CD4-positive, alpha-beta memory T cell (primary cell): ENCODE data around the gene OTOP3. TPM values are rescaled to one million over a fixed set of nuclear protein-coding genes. Genes with fewer than 3 reads are reported as not detected.
A peak's percentile ranks its signal among the peaks of the same experiment; 100 is the strongest.

ENCODE experiments used
- CTCF ChIA-PET: fragments of 350-600 bp; sonication (Branson Sonifier 250); formaldehyde crosslinking; loops from one replicate; lab custom pipeline; 2021; ENCODE audit warnings: inconsistent platforms; ENCODE audit not compliant: partially characterized antibody; lab: Charles Lee
- POLR2A ChIA-PET: fragments of 350-600 bp; sonication (Branson Sonifier 250); formaldehyde crosslinking; loops from one replicate; lab custom pipeline; 2021; ENCODE audit not compliant: partially characterized antibody; lab: Charles Lee
- DNase-seq, 5 donors: peaks; one replicate each; pipeline versions ENCODE4 v3.0.0 to v3.0.0-alpha.2; 2020 to 2022; ENCODE audit warnings: mixed read lengths in 1 of 5
- H3K27ac ChIP-seq: one replicate; pipeline ENCODE4 v1.7.0; 2013; ENCODE audit warnings: low read depth, low read length
- H3K27me3 ChIP-seq: 2 replicates; pipeline ENCODE4 v1.7.0; 2013; ENCODE audit warnings: mild to moderate bottlenecking, low read length, moderate library complexity; ENCODE audit not compliant: insufficient read depth
- H3K36me3 ChIP-seq: 2 replicates; pipeline ENCODE4 v1.7.0; 2013; ENCODE audit warnings: mild to moderate bottlenecking, low read length, moderate library complexity; ENCODE audit not compliant: insufficient read depth
- H3K4me1 ChIP-seq: 2 replicates; pipeline ENCODE4 v1.7.0; 2013; ENCODE audit warnings: mild to moderate bottlenecking, low read length, moderate library complexity; ENCODE audit not compliant: insufficient read depth
- H3K4me3 ChIP-seq, 2 donors: one replicate each; pipeline ENCODE4 v1.7.0; 2013; ENCODE audit warnings: low read length in 2 of 2, mild to moderate bottlenecking in 1 of 2
- H3K9me3 ChIP-seq, 2 donors: one replicate each; pipeline ENCODE4 v1.7.0; 2013; ENCODE audit warnings: low read length in 2 of 2, control low read depth in 1 of 2; ENCODE audit not compliant: control insufficient read depth in 1 of 2
- H3K27ac Mint-ChIP-seq, 7 donors: one replicate each; pipeline ENCODE4 v1.8.0; 2020 to 2021; ENCODE audit warnings: mixed read lengths in 7 of 7, mild to moderate bottlenecking in 6 of 7, inconsistent platforms in 3 of 7, moderate library complexity in 3 of 7
- H3K27me3 Mint-ChIP-seq, 2 donors: one replicate each; pipeline ENCODE4 v1.8.0; 2020 to 2021; ENCODE audit warnings: mixed read lengths in 2 of 2
- H3K36me3 Mint-ChIP-seq, 2 donors: one replicate each; pipeline ENCODE4 v1.8.0; 2020 to 2021; ENCODE audit warnings: mixed read lengths in 2 of 2, inconsistent platforms in 1 of 2, mild to moderate bottlenecking in 1 of 2
- H3K4me1 Mint-ChIP-seq, 4 donors: one replicate each; pipeline ENCODE4 v1.8.0; 2020 to 2021; ENCODE audit warnings: mixed read lengths in 4 of 4, mild to moderate bottlenecking in 1 of 4
- H3K4me3 Mint-ChIP-seq, 8 donors: one replicate each; pipeline ENCODE4 v1.8.0; 2020 to 2021; ENCODE audit warnings: mixed read lengths in 8 of 8, mild to moderate bottlenecking in 7 of 8, moderate library complexity in 6 of 8, inconsistent platforms in 3 of 8
- H3K9me3 Mint-ChIP-seq, 8 donors: one replicate each; pipeline ENCODE4 v1.8.0; 2020 to 2021; ENCODE audit warnings: mixed read lengths in 8 of 8, mild to moderate bottlenecking in 5 of 8, inconsistent platforms in 3 of 8, moderate library complexity in 1 of 8
- intact Hi-C: fragments of 100-400 bp; cut with micrococcal nuclease; formaldehyde crosslinking; loops from one replicate; pipeline ENCODE4 v1.15.1; 2023
- polyA plus RNA-seq, 2 donors: library from polyadenylated mRNA; unstranded; fragments of 300-500 nt; fragmentation: Illumina TruSeq; gene quantifications; one replicate each; pipeline ENCODE4 v1.2.3, GENCODE V29; 2021
- total RNA-seq, 2 experiments: library from RNA; stranded (reverse); gene quantifications; one replicate each; pipeline ENCODE4 v1.2.3, GENCODE V29; 2021

Gene OTOP3
- total and polyA plus RNA-seq, 4 experiments from 2014 or later = not detected

DNA sequence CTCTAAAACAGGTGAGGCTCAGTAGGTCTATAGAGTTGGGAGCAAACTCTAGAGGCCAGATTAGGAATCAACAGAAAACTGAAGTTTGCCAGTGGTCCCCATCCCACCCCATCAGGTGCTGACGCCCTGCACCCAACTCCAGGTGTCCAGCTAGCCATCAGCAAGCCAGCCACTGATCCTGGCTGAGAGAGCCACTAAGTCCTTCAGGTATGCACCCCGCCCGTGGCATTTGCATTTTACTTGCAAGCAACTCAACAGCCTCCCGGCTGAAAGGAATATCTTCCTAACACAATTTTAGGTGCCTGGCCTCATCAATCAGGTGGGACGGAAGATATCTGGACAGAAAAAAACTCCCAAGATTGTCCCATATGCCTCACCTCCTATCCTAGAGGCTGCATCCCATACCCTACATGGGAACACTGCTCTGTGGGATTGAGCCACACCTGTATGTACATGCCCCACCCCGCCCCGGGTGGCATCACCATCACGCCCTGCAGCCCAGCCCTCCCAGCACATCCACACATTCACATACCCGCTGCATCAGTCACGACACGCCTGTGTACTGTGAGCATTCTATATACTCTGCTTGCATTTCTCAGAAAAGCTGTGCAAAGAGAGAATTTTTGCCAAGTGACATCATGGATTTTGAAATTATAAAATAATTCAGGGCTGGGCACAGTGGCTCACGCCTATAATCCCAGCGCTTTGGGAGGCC lies 8.3 kb downstream of the OTOP3 start:
- Histone ChIP-seq H3K9me3 (no peaks in the 10 kb centered on the region), H3K4me1 (no peaks in the 10 kb centered on the region), H3K27me3 (no peaks in the 10 kb centered on the region), H3K36me3 (no peaks in the 10 kb centered on the region), H3K27ac (no peak overlapping the region), H3K4me3 (no peak overlapping the region)
- intact Hi-C loops = no loop called here
- ChIA-PET CTCF (no interaction called here), POLR2A (no interaction called here)
- Mint-ChIP-seq H3K36me3 (no peaks in the 10 kb centered on the region), H3K4me1 (peaks cover 0 to 4% (median 0%) of the 10 kb centered on the region in 4 donors), H3K9me3 (no peaks in the 10 kb centered on the region), H3K4me3 (no peak overlapping the region), H3K27me3 (peaks cover 9 to 19% of the 10 kb centered on the region in 2 donors), H3K27ac (no peak overlapping the region)
- no peak for DNase-seq

DNA sequence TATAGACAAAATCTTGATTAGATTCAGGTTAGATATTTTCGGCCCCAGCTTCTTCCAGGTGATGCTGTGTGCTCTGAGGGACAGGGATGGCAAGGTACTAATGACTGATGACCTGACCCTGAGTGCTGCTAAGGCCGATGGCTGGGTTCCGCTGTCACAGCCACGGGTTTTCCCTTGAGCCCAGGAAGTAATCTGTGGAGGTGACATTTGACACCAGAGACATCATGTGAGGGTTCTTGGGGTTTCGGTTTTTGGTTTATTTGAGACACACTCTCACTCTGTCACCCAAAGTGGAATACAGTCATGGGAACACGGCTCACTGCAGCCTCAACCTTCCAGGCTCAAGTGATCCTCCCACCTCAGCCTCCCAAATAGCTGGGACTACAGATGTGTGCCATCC lies 9.8 kb downstream of the OTOP3 start:
- H3K4me1 Mint-ChIP-seq = no peaks in the 10 kb centered on the region
- no peak overlapping the region for H3K27ac ChIP-seq

DNA sequence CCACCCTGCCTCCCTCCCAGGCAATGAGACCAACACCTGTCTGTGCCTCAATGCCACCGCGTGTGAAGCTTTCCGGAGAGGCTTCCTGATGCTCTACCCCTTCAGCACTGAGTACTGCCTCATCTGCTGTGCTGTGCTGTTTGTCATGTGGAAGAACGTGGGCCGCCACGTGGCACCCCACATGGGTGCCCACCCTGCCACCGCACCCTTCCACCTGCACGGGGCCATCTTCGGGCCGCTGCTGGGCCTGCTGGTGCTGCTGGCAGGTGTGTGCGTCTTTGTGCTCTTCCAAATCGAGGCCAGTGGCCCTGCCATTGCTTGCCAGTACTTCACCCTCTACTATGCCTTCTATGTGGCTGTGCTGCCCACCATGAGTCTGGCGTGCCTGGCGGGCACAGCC lies 10.9 kb downstream of the OTOP3 start:
- Histone ChIP-seq H3K27me3 (no peaks in the 10 kb centered on the region), H3K4me3 (no peak overlapping the region), H3K36me3 (no peaks in the 10 kb centered on the region), H3K9me3 (no peaks in the 10 kb centered on the region), H3K4me1 (no peaks in the 10 kb centered on the region), H3K27ac (no peak overlapping the region)
- Mint-ChIP-seq H3K4me1 (no peaks in the 10 kb centered on the region), H3K27ac (no peak overlapping the region), H3K36me3 (no peaks in the 10 kb centered on the region), H3K9me3 (no peaks in the 10 kb centered on the region), H3K4me3 (no peak overlapping the region), H3K27me3 (peaks cover 3 to 16% of the 10 kb centered on the region in 2 donors)
- ChIA-PET POLR2A (no interaction called here), CTCF (interaction anchor here (1.4 to 1.5 kb wide), 2 partner anchors 10 to 15 kb away, joined by 3 read pairs; no protein-coding TSS in a partner anchor)
- intact Hi-C loops = no loop called here
- DNase-seq = no peak

More for the DNA sequence above, 9.8 kb downstream of the OTOP3 start:
- Mint-ChIP-seq H3K27ac (no peak overlapping the region), H3K4me3 (no peak overlapping the region), H3K36me3 (no peaks in the 10 kb centered on the region), H3K9me3 (no peaks in the 10 kb centered on the region), H3K27me3 (peaks cover 6 to 19% of the 10 kb centered on the region in 2 donors)
- no peaks in the 10 kb centered on the region for H3K9me3 ChIP-seq
- ChIA-PET POLR2A (no interaction called here), CTCF (interaction anchor here (1.4 to 1.5 kb wide), 2 partner anchors 9 to 16 kb away, joined by 3 read pairs; no protein-coding TSS in a partner anchor)
- no peaks in the 10 kb centered on the region for H3K27me3 ChIP-seq
- no peaks in the 10 kb centered on the region for H3K36me3 ChIP-seq
- no peak for DNase-seq
- intact Hi-C loops = no loop called here
- H3K4me3 ChIP-seq = no peak overlapping the region
- H3K4me1 ChIP-seq = no peaks in the 10 kb centered on the region

DNA sequence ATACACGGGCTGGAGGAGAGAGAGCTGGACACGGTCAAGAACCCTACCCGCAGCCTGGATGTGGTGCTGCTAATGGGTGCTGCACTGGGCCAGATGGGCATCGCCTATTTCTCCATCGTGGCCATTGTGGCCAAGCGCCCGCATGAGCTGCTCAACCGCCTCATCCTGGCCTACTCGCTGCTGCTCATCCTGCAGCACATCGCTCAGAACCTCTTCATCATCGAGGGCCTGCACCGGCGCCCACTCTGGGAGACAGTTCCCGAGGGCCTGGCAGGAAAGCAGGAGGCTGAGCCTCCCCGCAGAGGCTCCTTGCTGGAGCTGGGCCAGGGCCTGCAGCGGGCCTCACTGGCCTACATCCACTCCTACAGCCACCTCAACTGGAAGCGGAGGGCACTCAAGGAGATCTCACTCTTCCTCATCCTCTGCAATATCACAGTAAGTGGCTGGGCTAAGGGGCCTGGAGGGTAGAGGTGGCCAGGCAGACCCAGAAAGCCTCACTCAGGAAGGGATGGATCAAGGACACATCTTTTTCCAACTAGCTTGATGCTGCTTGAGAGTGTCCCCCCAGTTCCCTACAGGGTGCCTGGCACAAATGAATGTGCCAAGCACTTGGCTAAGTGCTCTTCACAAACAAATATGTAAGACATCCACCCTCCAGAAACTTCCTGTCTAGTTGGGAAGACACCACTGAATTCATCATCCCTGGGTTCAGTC lies 11.5 kb downstream of the OTOP3 start:
- CTCF ChIA-PET = interaction anchor here (1.4 kb wide), 1 partner anchor 14 kb away, joined by 3 read pairs; no protein-coding TSS in a partner anchor
- no peak for DNase-seq
- Mint-ChIP-seq H3K4me3 (no peak overlapping the region), H3K27me3 (peaks cover 3 to 11% of the 10 kb centered on the region in 2 donors), H3K4me1 (no peaks in the 10 kb centered on the region), H3K27ac (no peak overlapping the region), H3K9me3 (no peaks in the 10 kb centered on the region), H3K36me3 (no peaks in the 10 kb centered on the region)
- Histone ChIP-seq H3K4me3 (no peak overlapping the region), H3K9me3 (no peaks in the 10 kb centered on the region), H3K27me3 (no peaks in the 10 kb centered on the region), H3K4me1 (no peaks in the 10 kb centered on the region), H3K27ac (no peak overlapping the region), H3K36me3 (no peaks in the 10 kb centered on the region)
- intact Hi-C loops = no loop called here
- POLR2A ChIA-PET = no interaction called here

- Mint-ChIP-seq H3K4me3 (peak overlapping the region in 1 of 8 donors; percentile 6), H3K4me1 (no peaks in the 10 kb centered on the region), H3K27ac (no peak overlapping the region), H3K36me3 (no peaks in the 10 kb centered on the region), H3K9me3 (no peaks in the 10 kb centered on the region), H3K27me3 (peaks cover 0 to 6% of the 10 kb centered on the region in 2 donors)
- no peak overlapping the region for H3K27ac ChIP-seq
- H3K27me3 ChIP-seq = no peaks in the 10 kb centered on the region
- POLR2A ChIA-PET = no interaction called here
- no peak overlapping the region for H3K4me3 ChIP-seq
- intact Hi-C loops = no loop called here
- H3K4me1 ChIP-seq = no peaks in the 10 kb centered on the region
- H3K9me3 ChIP-seq = no peaks in the 10 kb centered on the region
- CTCF ChIA-PET = interaction anchor here (0.8 to 2.3 kb wide), 2 partner anchors 9 to 12 kb away, joined by 3 to 10 read pairs; no protein-coding TSS in a partner anchor
- no peaks in the 10 kb centered on the region for H3K36me3 ChIP-seq
- DNase-seq = no peak
Observed at GRCh38 chr17:74949455-74950115, 13.9 kb downstream of the OTOP3 start.

- Histone ChIP-seq H3K36me3 (no peaks in the 10 kb centered on the region), H3K4me1 (no peaks in the 10 kb centered on the region), H3K27ac (no peak overlapping the region), H3K27me3 (no peaks in the 10 kb centered on the region), H3K9me3 (no peaks in the 10 kb centered on the region), H3K4me3 (no peak overlapping the region)
- DNase-seq = no peak
- Mint-ChIP-seq H3K36me3 (no peaks in the 10 kb centered on the region), H3K27me3 (peaks cover 0 to 4% of the 10 kb centered on the region in 2 donors), H3K27ac (no peak overlapping the region), H3K9me3 (no peaks in the 10 kb centered on the region), H3K4me3 (peak overlapping the region in 1 of 8 donors; percentile 6), H3K4me1 (no peaks in the 10 kb centered on the region)
- POLR2A ChIA-PET = no interaction called here
- intact Hi-C loops = no loop called here
- CTCF ChIA-PET = interaction anchor here (2.3 kb wide), 2 partner anchors 8 to 11 kb away, joined by 9 to 10 read pairs; no protein-coding TSS in a partner anchor
Observed at GRCh38 chr17:74950207-74950606, 14.5 kb downstream of the OTOP3 start.

GRCh38 chr17:74951065-74951464 lies 15.4 kb downstream of the OTOP3 start:
- H3K27ac Mint-ChIP-seq = no peak overlapping the region
- DNase-seq = no peak
- no peaks in the 10 kb centered on the region for H3K9me3 Mint-ChIP-seq
- ChIA-PET CTCF (interaction anchor here (2.3 kb wide), 1 partner anchor 10 kb away, joined by 9 read pairs; no protein-coding TSS in a partner anchor), POLR2A (no interaction called here)
- H3K4me3 ChIP-seq = no peak overlapping the region
- no peaks in the 10 kb centered on the region for H3K4me1 Mint-ChIP-seq
- H3K27ac ChIP-seq = no peak overlapping the region
- no peaks in the 10 kb centered on the region for H3K9me3 ChIP-seq
- no peaks in the 10 kb centered on the region for H3K27me3 ChIP-seq
- no peaks in the 10 kb centered on the region for H3K36me3 ChIP-seq
- H3K27me3 Mint-ChIP-seq = no peaks in the 10 kb centered on the region
- H3K36me3 Mint-ChIP-seq = no peaks in the 10 kb centered on the region
- no peak overlapping the region for H3K4me3 Mint-ChIP-seq
- intact Hi-C loops = no loop called here
- H3K4me1 ChIP-seq = no peaks in the 10 kb centered on the region
